Measurements from ENCODE around the gene RBBP7.

DNA sequence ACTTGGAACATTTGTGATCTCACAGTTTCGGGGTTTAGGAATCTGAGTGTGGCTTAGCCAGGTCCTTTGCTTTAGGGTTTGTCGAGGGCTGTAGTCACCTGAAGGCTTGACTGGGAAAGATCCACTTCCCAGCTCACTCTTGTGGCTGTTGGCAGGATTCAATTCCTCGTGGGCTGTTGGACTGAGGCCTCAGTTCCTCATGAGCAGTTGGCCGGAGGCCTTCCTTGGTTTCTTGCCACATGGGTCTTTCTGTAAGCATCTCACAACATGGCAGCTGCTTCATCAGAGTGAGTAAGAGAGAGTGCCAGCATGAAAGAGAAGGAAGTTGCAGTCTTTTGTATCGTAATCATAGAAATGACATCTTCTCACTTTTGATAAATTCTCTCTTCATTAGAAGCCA is 72.8 kb downstream of the RBBP7 start:
- TF ChIP-seq, protein P1, sequence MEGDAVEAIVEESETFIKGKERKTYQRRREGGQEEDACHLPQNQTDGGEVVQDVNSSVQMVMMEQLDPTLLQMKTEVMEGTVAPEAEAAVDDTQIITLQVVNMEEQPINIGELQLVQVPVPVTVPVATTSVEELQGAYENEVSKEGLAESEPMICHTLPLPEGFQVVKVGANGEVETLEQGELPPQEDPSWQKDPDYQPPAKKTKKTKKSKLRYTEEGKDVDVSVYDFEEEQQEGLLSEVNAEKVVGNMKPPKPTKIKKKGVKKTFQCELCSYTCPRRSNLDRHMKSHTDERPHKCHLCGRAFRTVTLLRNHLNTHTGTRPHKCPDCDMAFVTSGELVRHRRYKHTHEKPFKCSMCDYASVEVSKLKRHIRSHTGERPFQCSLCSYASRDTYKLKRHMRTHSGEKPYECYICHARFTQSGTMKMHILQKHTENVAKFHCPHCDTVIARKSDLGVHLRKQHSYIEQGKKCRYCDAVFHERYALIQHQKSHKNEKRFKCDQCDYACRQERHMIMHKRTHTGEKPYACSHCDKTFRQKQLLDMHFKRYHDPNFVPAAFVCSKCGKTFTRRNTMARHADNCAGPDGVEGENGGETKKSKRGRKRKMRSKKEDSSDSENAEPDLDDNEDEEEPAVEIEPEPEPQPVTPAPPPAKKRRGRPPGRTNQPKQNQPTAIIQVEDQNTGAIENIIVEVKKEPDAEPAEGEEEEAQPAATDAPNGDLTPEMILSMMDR (IDR thresholded peaks at IDR 0.05) = no peak
- TF ChIP-seq ZFX (IDR thresholded peaks at IDR 0.05; ENCODE audit: borderline replicate concordance) = no peak
